Subcutaneous adipose tissue (tissue), 4 donors: Measurements from ENCODE around the gene MYB. TPM values are rescaled to one million over a fixed set of nuclear protein-coding genes. Genes with fewer than 3 reads are reported as not detected.

Source experiments
- total RNA-seq, 4 donors: library from RNA; depleted of rRNA; stranded (reverse); fragments of >200 nt; gene quantifications; one replicate each; pipeline ENCODE4 v1.1.0, GENCODE V29; 2016
- TF ChIP-seq, protein P1 (sequence below): fragments of 450-650 bp; IDR thresholded peaks from one replicate; pipeline ENCODE4 v1.5.1; 2016; ENCODE audit warnings: low read depth, mild to moderate bottlenecking, control low read depth, antibody characterized with exemption, moderate library complexity

MYB gene
- total RNA-seq, 4 donors from 2014 or later = 0.33 to 2.2 (median 0.68) TPM; not detected in 1

DNA sequence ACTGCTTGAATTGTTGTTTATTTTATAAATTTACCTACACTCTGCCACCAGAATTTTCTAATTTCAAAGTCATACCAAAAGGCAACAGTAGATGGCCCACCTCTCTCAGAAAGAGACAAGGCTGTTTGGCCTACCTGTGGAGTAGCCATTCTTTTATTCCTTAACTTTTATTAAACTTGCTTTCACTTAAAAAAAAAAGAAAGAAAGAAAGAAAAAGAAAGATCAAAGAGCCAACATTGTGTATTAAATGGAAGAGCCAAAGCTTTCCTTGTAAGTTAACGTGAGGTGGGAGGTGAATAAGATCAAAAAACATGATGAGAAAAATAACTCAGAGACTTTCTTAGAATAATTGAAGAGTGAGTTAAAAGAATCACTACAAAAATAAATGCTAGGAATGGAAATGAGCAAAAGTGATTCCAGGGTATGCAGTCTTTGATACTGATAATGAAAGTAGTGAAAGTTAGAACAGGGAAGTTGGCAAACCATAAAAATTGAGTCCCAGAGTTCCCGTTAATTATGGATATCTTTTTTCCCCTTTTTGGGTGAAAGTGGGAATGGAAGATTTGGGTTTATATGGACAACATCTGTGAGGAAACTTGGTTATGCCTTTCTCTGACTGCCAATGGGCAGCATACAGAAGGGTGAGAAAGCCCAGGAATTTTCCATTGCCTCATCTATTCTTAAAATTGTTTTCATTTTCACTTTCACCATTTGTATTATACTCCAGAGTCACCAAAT lies 35.9 kb upstream of the MYB start:
- TF ChIP-seq, protein P1, sequence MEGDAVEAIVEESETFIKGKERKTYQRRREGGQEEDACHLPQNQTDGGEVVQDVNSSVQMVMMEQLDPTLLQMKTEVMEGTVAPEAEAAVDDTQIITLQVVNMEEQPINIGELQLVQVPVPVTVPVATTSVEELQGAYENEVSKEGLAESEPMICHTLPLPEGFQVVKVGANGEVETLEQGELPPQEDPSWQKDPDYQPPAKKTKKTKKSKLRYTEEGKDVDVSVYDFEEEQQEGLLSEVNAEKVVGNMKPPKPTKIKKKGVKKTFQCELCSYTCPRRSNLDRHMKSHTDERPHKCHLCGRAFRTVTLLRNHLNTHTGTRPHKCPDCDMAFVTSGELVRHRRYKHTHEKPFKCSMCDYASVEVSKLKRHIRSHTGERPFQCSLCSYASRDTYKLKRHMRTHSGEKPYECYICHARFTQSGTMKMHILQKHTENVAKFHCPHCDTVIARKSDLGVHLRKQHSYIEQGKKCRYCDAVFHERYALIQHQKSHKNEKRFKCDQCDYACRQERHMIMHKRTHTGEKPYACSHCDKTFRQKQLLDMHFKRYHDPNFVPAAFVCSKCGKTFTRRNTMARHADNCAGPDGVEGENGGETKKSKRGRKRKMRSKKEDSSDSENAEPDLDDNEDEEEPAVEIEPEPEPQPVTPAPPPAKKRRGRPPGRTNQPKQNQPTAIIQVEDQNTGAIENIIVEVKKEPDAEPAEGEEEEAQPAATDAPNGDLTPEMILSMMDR = no peak

DNA sequence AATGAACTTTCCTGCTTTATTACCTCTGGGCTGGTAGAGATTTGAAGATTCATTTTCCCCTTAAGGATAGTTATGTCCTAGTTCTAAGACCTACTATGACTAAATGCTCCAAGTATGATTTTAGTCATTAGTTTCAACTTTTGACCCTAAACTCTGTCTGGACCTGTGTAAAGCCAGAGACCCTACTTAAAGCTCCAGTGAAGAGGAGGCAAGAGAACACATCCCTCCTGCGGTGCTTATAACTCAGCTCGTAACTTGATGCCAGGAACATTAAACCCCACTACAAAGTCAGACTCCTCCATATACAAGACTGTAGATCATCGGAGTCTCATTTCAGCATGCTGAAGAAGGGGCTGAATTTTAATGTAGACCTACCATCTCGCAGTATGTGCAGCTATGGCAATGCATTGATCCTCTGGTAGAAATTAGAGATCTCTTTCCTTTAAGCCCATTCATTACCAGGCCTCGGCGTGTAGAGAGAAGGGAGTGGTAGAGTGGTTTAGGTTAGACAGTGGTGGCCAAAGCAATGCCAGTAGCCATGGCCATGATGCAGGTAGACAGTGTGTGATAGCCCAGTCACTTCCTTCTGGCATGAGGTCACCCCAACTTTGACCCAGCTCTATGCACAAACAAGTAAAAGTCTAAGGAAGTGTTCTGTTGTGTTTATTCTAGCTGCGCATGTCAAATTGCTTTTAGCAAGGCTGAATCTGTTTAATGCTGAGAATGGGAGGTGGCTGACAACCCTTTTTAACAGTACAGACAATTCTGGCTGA lies 34.8 kb upstream of the MYB start:
- TF ChIP-seq, protein P1 = no peak

DNA sequence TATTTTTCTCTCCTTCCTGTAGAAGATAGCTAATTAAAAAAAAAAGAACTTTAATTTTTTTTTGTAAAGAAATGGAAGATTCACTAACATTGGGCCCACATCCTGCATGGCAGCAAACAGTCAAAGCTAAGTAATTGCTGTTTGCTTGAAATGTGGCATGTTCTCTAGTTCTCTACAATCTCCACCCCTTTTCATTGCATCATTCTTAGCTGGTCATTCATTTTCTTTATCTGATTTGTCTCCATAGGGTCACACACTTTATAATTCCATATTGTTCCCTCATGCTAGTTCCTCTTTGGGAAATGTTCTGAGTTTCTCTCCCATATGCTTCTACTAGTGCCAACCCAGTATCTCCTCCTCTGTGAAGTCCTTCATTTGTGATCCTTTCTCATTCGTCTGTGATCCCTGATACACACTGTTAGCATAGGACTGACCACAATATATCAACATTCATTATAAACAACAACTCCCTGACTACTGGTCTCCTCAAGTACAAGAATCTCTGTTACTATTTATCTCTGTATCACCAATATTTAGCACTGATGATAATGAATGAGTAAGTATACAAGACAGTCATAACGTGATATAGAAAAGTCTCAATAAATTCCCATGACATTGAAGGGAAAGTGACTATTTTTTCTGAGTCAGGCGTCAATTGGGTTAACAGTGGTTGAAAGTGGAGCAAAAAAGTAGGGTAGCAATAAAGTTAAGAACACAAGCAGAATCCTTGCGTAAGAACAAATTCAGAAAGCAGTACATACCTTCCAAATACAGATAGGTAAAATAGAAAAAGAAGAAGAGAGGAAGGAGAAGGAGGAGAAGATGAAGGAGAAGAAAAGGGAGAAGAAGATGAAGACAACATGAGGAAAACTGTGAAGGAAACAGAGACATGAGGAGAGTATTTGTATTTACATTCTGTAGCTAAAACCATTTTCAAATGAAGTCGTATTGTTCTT lies 33.2 kb upstream of the MYB start:
- TF ChIP-seq, protein P1 = no peak

DNA sequence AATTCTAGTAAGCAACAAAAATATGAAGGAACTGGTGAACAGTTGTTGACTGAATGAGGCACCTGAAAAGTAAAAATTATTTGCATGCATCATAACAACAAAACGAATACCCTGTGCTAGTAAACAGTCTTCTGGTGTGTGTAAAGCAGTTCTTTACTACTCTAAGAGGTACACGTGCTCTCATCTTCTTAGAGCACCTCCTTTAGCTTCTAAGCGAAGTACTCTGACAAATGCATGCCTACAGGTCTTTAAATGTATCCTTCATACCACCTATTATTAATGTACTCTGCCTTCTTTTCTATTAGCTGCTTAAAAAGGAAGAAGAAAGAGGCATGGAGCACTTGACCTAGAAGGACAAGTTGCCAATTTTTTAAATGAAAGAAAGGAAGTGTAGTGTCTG lies 32.2 kb upstream of the MYB start:
- TF ChIP-seq, protein P1 = no peak

DNA sequence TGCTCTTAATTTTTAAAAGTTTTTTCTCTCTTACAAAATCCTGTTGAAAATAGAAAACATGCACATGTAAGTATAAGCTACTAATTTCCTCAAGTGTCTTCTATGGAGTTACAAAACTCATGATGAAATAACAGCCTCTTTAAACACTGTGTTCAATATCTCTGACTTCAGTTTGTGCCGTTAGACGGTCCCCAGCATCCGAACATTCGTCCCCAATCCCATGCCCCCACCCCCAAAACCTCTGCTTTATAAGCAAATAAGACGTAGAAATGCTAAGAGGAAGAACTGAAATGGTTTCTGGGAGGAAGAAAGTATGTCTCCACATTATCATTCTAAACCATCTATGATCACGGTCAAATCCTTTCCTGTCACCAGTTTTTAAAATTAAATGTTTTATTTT lies 31.7 kb upstream of the MYB start:
- TF ChIP-seq, protein P1 = no peak

DNA sequence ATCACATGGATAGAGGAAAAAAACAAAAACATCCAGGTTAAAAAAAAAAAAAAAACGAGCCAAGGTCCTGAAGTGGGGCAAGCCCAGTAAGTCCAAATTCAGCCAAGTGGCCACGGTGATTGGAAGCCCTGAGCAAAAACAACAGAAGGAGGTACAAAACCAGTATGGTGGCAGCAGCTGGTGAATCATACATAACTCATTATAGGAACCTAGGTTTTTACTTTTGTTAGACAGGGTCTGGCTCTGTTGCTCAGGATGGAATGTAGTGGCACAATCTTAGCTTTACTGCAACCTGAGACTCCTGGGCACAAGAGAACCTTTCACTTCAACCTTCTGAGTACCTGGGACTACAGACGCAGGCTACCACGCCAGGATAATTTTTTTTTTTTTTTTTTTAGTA lies 22.7 kb upstream of the MYB start:
- TF ChIP-seq, protein P1 = no peak
